Hepatocyte (in vitro differentiated cells): ENCODE measurements around the gene FDXR. TPM values are rescaled to one million over a fixed set of nuclear protein-coding genes. Genes with fewer than 3 reads are reported as not detected.

Source experiments
- DNase-seq: peaks from one replicate; pipeline ENCODE4 v3.0.0-alpha.2; 2016; ENCODE audit warnings: low spot score
- H2AFZ ChIP-seq: fragments of 200-600 bp; sonication (generic); 2 replicates; pipeline ENCODE4 v1.6.0; 2016; ENCODE audit warnings: antibody characterized with exemption, mild to moderate bottlenecking
- H3K27ac ChIP-seq: fragments of 200-600 bp; sonication (generic); 2 replicates; pipeline ENCODE4 v1.5.1; 2016; ENCODE audit warnings: mild to moderate bottlenecking
- H3K27me3 ChIP-seq: fragments of 200-600 bp; sonication (generic); 2 replicates; pipeline ENCODE4 v1.6.1; 2016
- H3K36me3 ChIP-seq: fragments of 200-600 bp; sonication (generic); replicated peaks from 2 replicates; pipeline ENCODE4 v1.5.1; 2016; ENCODE audit warnings: low read depth; ENCODE audit not compliant: insufficient read depth
- H3K4me1 ChIP-seq: fragments of 200-600 bp; sonication (generic); 2 replicates; pipeline ENCODE4 v1.5.1; 2016; ENCODE audit warnings: mild to moderate bottlenecking, moderate library complexity; ENCODE audit not compliant: insufficient read depth
- H3K4me2 ChIP-seq: fragments of 200-600 bp; sonication (generic); 2 replicates; pipeline ENCODE4 v1.6.0; 2016
- H3K4me3 ChIP-seq: fragments of 200-600 bp; sonication (generic); 2 replicates; pipeline ENCODE4 v1.5.1; 2016; ENCODE audit warnings: mild to moderate bottlenecking
- H3K79me2 ChIP-seq: fragments of 200-600 bp; sonication (generic); 2 replicates; pipeline ENCODE4 v1.6.0; 2017; ENCODE audit warnings: mild to moderate bottlenecking
- H3K9me2 ChIP-seq: fragments of 200-600 bp; sonication (generic); replicated peaks from 2 replicates; pipeline ENCODE4 v1.6.0; 2017; ENCODE audit warnings: mild to moderate bottlenecking; ENCODE audit not compliant: insufficient read depth
- H3K9me3 ChIP-seq: fragments of 200-600 bp; sonication (generic); 2 replicates; pipeline ENCODE4 v1.5.1; 2016; ENCODE audit warnings: low read depth, mild to moderate bottlenecking
- H4K20me1 ChIP-seq: fragments of 200-600 bp; sonication (generic); 2 replicates; pipeline ENCODE4 v1.6.0; 2016; ENCODE audit warnings: mild to moderate bottlenecking; ENCODE audit not compliant: insufficient read depth, poor library complexity, severe bottlenecking
- CTCF ChIP-seq: fragments of 200-600 bp; sonication (generic); IDR thresholded peaks from 2 replicates; pipeline ENCODE4 v1.5.1; 2016; ENCODE audit warnings: antibody characterized with exemption, mild to moderate bottlenecking; ENCODE audit not compliant: poor library complexity
- EZH2 ChIP-seq: fragments of 200-600 bp; sonication (generic); IDR thresholded peaks from 2 replicates; pipeline ENCODE4 v1.6.1; 2016; ENCODE audit warnings: antibody characterized with exemption, mild to moderate bottlenecking, borderline replicate concordance
- EZH2phosphoT487 ChIP-seq: fragments of 200-600 bp; sonication (generic); IDR thresholded peaks from one replicate; pipeline ENCODE4 v1.6.1; 2018; ENCODE audit warnings: antibody characterized with exemption, mild to moderate bottlenecking, low read depth, moderate library complexity; ENCODE audit not compliant: unreplicated experiment, severe bottlenecking
- WGBS: methylation state at CpG from one replicate; pipeline ENCODE4 v1.1.6; 2016; ENCODE audit warnings: low lambda C conversion rate; ENCODE audit errors: missing lambda C conversion rate; 5-methylcytosine and 5-hydroxymethylcytosine counted together
- polyA plus RNA-seq: library from polyadenylated mRNA; unstranded; fragments of >200 nt; fragmentation: Nextera tagmentation; extraction: Ambion mirVana; gene quantifications from 2 replicates; pipeline ENCODE4 v1.2.1, GENCODE V29; 2016
- total RNA-seq: library from RNA; depleted of rRNA; stranded (reverse); fragments of >200 nt; gene quantifications from 2 replicates; pipeline ENCODE4 v1.2.3, GENCODE V29; 2014

The FDXR gene
- total and polyA plus RNA-seq, 2 experiments from 2014 or later = 12.2 to 14.2 TPM

DNA sequence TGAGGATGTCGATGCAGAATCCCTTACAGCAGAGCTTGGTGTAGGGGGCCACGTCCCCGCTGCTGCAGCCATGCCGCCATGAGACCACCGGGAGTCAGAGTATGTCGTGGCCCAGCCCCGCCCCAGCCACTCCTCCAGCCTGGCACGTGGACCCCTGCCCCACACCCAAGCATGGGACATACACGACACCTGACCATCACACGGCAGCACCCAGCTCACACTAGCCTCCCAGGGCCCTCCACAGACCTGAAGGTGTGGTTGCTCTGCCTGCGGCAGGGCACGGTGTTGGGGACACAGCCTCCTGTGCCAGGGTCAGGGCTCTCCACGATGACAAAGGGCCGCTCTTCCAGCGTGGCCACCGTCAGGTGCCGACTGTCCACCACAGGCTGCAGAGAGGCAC, 22.5 kb downstream of the FDXR start:
- Histone ChIP-seq H4K20me1 (no peaks in the 10 kb centered on the region), H3K27ac (no peak overlapping the region), H3K4me2 (no peak overlapping the region), H3K4me3 (no peak overlapping the region), H3K36me3 (no peaks in the 10 kb centered on the region), H3K4me1 (peaks cover 4% of the 10 kb centered on the region), H3K9me2 (no peaks in the 10 kb centered on the region), H2AFZ (no peak overlapping the region), H3K27me3 (peaks cover 49% of the 10 kb centered on the region), H3K9me3 (no peaks in the 10 kb centered on the region), H3K79me2 (no peaks in the 10 kb centered on the region)
- no peak for DNase-seq
- 88% methylated on average over 13 of the region's 17 CpGs for WGBS
- TF ChIP-seq EZH2 = no peak
- no peak for TF ChIP-seq EZH2phosphoT487
- TF ChIP-seq CTCF = no peak

- no peaks in the 10 kb centered on the region for H3K36me3 ChIP-seq
- H3K9me2 ChIP-seq = no peaks in the 10 kb centered on the region
- no peak overlapping the region for H3K4me2 ChIP-seq
- no peak overlapping the region for H3K4me3 ChIP-seq
- H3K4me1 ChIP-seq = peaks cover 4% of the 10 kb centered on the region
- no peaks in the 10 kb centered on the region for H4K20me1 ChIP-seq
- no peak for DNase-seq
- no peaks in the 10 kb centered on the region for H3K9me3 ChIP-seq
- H3K79me2 ChIP-seq = no peaks in the 10 kb centered on the region
- no peak overlapping the region for H2AFZ ChIP-seq
- WGBS = 79% methylated on average over 9 of the region's 9 CpGs
- TF ChIP-seq CTCF (no peak), EZH2 (no peak), EZH2phosphoT487 (no peak)
- H3K27me3 ChIP-seq = peaks cover 41% of the 10 kb centered on the region
- no peak overlapping the region for H3K27ac ChIP-seq
Measured at GRCh38 chr17:74848656-74849399, 24.0 kb downstream of the FDXR start.

GRCh38 chr17:74846621-74847020, 26.2 kb downstream of the FDXR start:
- Histone ChIP-seq H3K4me1 (peaks cover 5% of the 10 kb centered on the region), H3K79me2 (no peaks in the 10 kb centered on the region), H4K20me1 (no peaks in the 10 kb centered on the region), H3K4me2 (no peak overlapping the region), H2AFZ (no peak overlapping the region), H3K9me3 (no peaks in the 10 kb centered on the region), H3K9me2 (no peaks in the 10 kb centered on the region), H3K4me3 (no peak overlapping the region), H3K36me3 (no peaks in the 10 kb centered on the region), H3K27ac (no peak overlapping the region), H3K27me3 (peaks cover 27% of the 10 kb centered on the region)
- no peak for TF ChIP-seq EZH2
- TF ChIP-seq EZH2phosphoT487 = no peak
- TF ChIP-seq CTCF = no peak
- WGBS = 98% methylated on average over 16 of the region's 16 CpGs
- DNase-seq = no peak

GRCh38 chr17:74843352-74843627, 29.5 kb downstream of the FDXR start:
- 64% methylated on average over 22 of the region's 26 CpGs for WGBS
- no peak overlapping the region for H3K4me3 ChIP-seq

More at GRCh38 chr17:74843352-74843627, 29.5 kb downstream of the FDXR start:
- Histone ChIP-seq H4K20me1 (no peaks in the 10 kb centered on the region), H3K27ac (no peak overlapping the region), H3K27me3 (peaks cover 13% of the 10 kb centered on the region), H2AFZ (no peak overlapping the region), H3K4me2 (peak overlapping the region; percentile 79), H3K9me3 (no peaks in the 10 kb centered on the region), H3K36me3 (no peaks in the 10 kb centered on the region), H3K79me2 (no peaks in the 10 kb centered on the region), H3K4me1 (peaks cover 5% of the 10 kb centered on the region), H3K9me2 (no peaks in the 10 kb centered on the region)
- DNase-seq = no peak
- TF ChIP-seq EZH2 (no peak), CTCF (no peak), EZH2phosphoT487 (no peak)
